MG63 (cell line): ENCODE measurements around the gene SMARCC1. TPM values are rescaled to one million over a fixed set of nuclear protein-coding genes. Genes with fewer than 3 reads are reported as not detected.
A peak's percentile ranks its signal among the peaks of the same experiment; 100 is the strongest.

Source experiments
- DNase-seq: peaks from one replicate; pipeline ENCODE4 v3.0.0-alpha.2; 2020
- H3K27me3 ChIP-seq: fragments of 250-450 bp; sonication (Bioruptor Pico); 2 replicates; pipeline ENCODE4 v1.5.1; 2020; ENCODE audit warnings: mild to moderate bottlenecking, moderate library complexity
- H3K36me3 ChIP-seq: fragments of 250-450 bp; sonication (Bioruptor Pico); 2 replicates; pipeline ENCODE4 v1.5.1; 2020; ENCODE audit warnings: mild to moderate bottlenecking, moderate library complexity
- H3K4me3 ChIP-seq: fragments of 250-450 bp; sonication (Bioruptor Pico); 2 replicates; pipeline ENCODE4 v1.5.1; 2020; ENCODE audit warnings: mild to moderate bottlenecking, moderate library complexity
- H3K9me3 ChIP-seq: fragments of 250-450 bp; sonication (Bioruptor Pico); 2 replicates; pipeline ENCODE4 v1.5.1; 2020; ENCODE audit warnings: mild to moderate bottlenecking, moderate library complexity
- total RNA-seq: library from RNA; depleted of rRNA; stranded (reverse); fragments of >200 nt; shearing (Covaris generic); gene quantifications from 2 replicates; pipeline ENCODE4 v1.2.3, GENCODE V29; 2014; ENCODE audit warnings: low replicate concordance

The SMARCC1 gene
- total RNA-seq, 1 experiment from 2014 or later, result 33.4 TPM

GRCh38 chr3:47628426-47628825 is 153.3 kb downstream of the SMARCC1 start:
- Histone ChIP-seq H3K9me3 (no peaks in the 10 kb centered on the region), H3K36me3 (peaks cover 24% of the 10 kb centered on the region), H3K27me3 (no peaks in the 10 kb centered on the region), H3K4me3 (no peak overlapping the region)
- no peak for DNase-seq

- no peak for DNase-seq
- H3K27me3 ChIP-seq, result no peaks in the 10 kb centered on the region
- peaks cover 27% of the 10 kb centered on the region for H3K36me3 ChIP-seq
- H3K4me3 ChIP-seq, result no peak overlapping the region
- no peaks in the 10 kb centered on the region for H3K9me3 ChIP-seq
These were observed 158.8 kb downstream of the SMARCC1 start for GRCh38 chr3:47622671-47623461.

GRCh38 chr3:47617086-47618010 is 164.3 kb downstream of the SMARCC1 start:
- Histone ChIP-seq H3K27me3 (no peaks in the 10 kb centered on the region), H3K36me3 (peaks cover 18% of the 10 kb centered on the region), H3K4me3 (no peak overlapping the region), H3K9me3 (no peaks in the 10 kb centered on the region)
- peak; percentile 13 for DNase-seq

DNA sequence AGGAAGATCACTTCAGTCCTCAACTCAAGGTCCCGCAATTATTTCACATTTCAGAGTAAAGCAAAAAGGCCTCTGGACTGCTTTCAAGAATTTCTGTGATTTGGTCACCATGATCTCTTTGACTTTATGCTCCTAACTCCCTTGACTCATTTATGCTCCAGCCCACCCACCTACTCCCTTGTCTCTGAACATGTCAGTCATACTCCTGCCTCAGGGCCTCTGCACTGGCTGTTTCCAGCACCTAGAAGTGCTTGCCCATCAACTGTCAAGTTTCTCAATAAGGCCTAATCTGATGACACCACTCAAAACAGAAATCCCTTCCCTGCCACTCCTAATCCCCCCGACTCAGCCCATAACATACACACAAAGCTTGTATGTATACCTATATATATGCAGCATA is 166.9 kb downstream of the SMARCC1 start:
- Histone ChIP-seq H3K4me3 (no peak overlapping the region), H3K27me3 (no peaks in the 10 kb centered on the region), H3K36me3 (peaks cover 14% of the 10 kb centered on the region), H3K9me3 (no peaks in the 10 kb centered on the region)
- DNase-seq, result no peak

- DNase-seq, result no peak
- Histone ChIP-seq H3K9me3 (no peaks in the 10 kb centered on the region), H3K27me3 (no peaks in the 10 kb centered on the region), H3K36me3 (peaks cover 10% of the 10 kb centered on the region), H3K4me3 (no peak overlapping the region)
These were observed 168.0 kb downstream of the SMARCC1 start for GRCh38 chr3:47613722-47614121.

DNA sequence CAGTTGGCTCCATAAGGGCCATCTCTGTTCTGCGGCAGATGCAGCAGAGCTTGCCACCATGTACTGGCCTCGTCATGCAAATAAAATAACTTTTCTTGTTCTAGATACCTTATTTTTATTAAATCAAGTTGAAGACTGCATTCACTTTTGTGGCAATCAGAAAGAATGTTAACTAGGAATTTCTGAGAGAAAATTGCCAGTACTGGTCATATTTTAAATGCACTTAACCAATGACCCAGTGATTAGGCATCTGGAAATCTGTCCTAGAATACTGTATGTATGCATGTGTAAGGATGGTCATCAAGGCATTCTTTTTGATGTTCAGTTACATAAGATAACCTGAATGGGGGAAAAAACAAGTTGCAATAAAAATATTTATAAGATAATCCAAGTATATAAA is 168.8 kb downstream of the SMARCC1 start:
- H3K27me3 ChIP-seq, result no peaks in the 10 kb centered on the region
- no peak overlapping the region for H3K4me3 ChIP-seq
- DNase-seq, result no peak
- no peaks in the 10 kb centered on the region for H3K9me3 ChIP-seq
- H3K36me3 ChIP-seq, result peaks cover 10% of the 10 kb centered on the region

DNA sequence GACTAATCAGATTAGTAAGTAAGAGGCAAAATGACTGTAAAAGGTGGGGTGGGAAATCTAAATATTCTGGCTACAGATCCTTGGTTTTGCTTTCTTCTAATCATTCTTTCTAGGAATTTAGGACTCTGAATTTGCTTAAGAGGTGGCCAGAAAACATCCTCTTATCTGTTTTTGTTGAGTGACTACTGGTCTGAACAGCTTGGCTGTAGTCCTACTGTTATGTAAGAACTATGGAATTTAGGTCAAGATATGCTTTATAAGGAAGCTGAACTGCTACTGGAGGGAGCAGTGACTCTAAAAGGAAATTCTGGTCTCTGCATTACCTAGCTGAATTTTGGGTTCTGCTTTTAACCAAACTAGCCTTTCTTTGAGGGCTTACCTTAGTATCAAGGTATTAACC is 169.5 kb downstream of the SMARCC1 start:
- Histone ChIP-seq H3K36me3 (peaks cover 10% of the 10 kb centered on the region), H3K4me3 (no peak overlapping the region), H3K9me3 (no peaks in the 10 kb centered on the region), H3K27me3 (no peaks in the 10 kb centered on the region)
- DNase-seq, result no peak

DNA sequence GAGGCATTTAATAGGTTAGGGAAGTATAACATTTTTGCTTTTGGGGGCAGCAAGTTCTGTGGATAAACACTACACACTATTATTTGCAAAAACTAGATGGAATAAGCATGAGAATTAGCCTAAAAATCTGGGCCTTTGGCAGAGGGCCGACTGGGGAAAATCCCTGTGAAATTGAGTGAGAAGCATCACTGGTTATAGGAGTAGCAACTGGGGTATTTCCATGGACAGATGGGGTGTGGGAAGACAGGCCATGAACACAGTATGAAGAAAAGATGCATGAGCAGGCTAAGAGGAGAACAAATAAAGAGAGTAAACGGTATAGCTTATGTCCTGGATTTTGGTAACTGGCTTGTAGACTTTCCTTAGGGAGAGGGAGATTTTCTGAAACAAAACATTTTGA is 170.1 kb downstream of the SMARCC1 start:
- peaks cover 10% of the 10 kb centered on the region for H3K36me3 ChIP-seq
- no peak overlapping the region for H3K4me3 ChIP-seq
- no peak for DNase-seq
- H3K9me3 ChIP-seq, result no peaks in the 10 kb centered on the region
- H3K27me3 ChIP-seq, result no peaks in the 10 kb centered on the region

DNA sequence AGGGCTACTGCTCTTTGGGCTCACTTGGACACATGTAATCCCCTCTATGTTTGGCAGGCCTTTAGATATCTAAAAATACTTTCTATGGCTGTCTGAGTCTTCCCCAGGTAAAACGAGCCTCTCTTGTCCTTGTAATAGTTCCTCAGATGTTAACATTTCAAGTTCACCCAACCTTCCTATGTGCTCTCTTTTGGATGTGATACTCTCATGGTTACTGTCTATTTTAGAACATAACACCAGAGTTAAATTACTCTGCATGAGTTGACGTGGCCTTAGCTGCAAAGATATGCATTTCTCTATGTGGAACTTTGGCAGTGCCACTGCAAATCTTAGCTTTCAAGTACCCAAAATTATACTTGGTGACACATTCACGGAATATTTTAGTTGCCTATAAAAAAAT is 171.1 kb downstream of the SMARCC1 start:
- DNase-seq, result no peak
- Histone ChIP-seq H3K9me3 (no peaks in the 10 kb centered on the region), H3K27me3 (no peaks in the 10 kb centered on the region), H3K36me3 (peaks cover 10% of the 10 kb centered on the region), H3K4me3 (no peak overlapping the region)

- no peaks in the 10 kb centered on the region for H3K27me3 ChIP-seq
- no peak overlapping the region for H3K4me3 ChIP-seq
- H3K9me3 ChIP-seq, result no peaks in the 10 kb centered on the region
- no peak for DNase-seq
- H3K36me3 ChIP-seq, result peaks cover 10% of the 10 kb centered on the region
These were observed 174.4 kb downstream of the SMARCC1 start for GRCh38 chr3:47607335-47607734.

DNA sequence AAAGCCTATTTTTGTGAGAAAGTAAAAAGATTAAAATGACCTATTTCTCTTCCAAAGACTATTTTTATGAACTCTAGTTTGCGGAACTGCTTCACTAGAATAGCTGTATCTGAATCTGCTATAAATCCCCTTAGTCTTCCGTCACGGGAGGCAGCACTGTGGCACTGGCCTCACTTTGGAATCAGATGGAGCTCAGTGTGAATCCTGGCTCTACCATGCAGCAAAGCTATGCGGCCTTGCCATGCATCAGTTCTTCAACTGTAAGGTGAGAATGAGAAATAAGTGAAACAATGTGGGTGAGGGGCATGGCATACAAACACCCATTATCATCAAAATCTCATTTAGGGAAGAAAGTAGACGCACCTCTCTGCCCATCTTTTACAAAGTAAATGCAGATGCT is 175.5 kb downstream of the SMARCC1 start:
- Histone ChIP-seq H3K36me3 (peaks cover 10% of the 10 kb centered on the region), H3K27me3 (no peaks in the 10 kb centered on the region), H3K4me3 (no peak overlapping the region), H3K9me3 (no peaks in the 10 kb centered on the region)
- no peak for DNase-seq

- DNase-seq, result no peak
- H3K27me3 ChIP-seq, result no peaks in the 10 kb centered on the region
- H3K4me3 ChIP-seq, result no peak overlapping the region
- peaks cover 7% of the 10 kb centered on the region for H3K36me3 ChIP-seq
- no peaks in the 10 kb centered on the region for H3K9me3 ChIP-seq
These were observed 176.0 kb downstream of the SMARCC1 start for GRCh38 chr3:47605652-47606051.

GRCh38 chr3:47604145-47604544 is 177.5 kb downstream of the SMARCC1 start:
- H3K36me3 ChIP-seq, result no peaks in the 10 kb centered on the region; the same call in none of the 2 replicates
- no peak for DNase-seq
- no peaks in the 10 kb centered on the region for H3K27me3 ChIP-seq
- no peak overlapping the region for H3K4me3 ChIP-seq
- H3K9me3 ChIP-seq, result no peaks in the 10 kb centered on the region

DNA sequence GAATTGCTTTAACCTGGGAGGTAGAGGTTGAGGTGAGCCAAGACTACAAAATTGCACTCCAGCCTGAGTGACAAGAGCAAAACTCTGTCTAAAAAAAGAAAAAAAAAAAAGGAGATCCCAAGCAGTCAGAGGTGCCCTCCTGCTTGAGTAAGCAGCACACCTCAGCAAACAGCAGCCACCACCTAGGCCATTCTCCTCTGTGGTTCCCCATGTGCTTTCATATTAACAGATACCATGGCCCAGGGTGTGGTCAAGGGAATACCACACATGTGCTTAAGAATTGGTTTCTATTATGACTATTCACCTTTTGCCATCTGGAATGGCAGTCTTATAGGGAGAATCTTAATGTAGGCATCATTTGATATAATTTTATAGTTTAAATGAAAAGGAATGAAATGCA is 178.4 kb downstream of the SMARCC1 start:
- no peaks in the 10 kb centered on the region; the same call in none of the 2 replicates for H3K36me3 ChIP-seq
- no peaks in the 10 kb centered on the region for H3K9me3 ChIP-seq
- H3K27me3 ChIP-seq, result no peaks in the 10 kb centered on the region
- H3K4me3 ChIP-seq, result no peak overlapping the region
- no peak for DNase-seq

DNA sequence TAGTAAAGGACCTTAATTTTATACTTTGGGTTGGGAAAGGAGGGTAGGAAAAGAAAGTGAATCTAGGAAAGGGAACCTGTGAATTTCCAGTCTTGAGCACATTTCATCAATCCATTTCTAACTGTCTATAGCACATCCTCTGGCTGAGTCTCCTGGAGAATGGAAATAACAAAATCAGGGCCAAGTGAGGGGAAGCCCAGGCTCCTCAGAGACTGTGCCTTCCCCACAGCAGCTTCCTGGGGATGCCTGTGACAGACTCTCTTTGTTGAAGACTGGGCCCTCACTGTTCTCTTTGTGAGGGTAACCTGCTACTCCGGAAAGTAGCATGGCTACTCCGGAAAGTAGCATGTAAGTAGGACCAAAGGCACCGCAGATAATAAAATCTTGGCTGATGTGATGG is 180.4 kb downstream of the SMARCC1 start:
- Histone ChIP-seq H3K27me3 (no peaks in the 10 kb centered on the region), H3K4me3 (no peak overlapping the region), H3K9me3 (no peaks in the 10 kb centered on the region), H3K36me3 (no peaks in the 10 kb centered on the region; the same call in none of the 2 replicates)
- DNase-seq, result no peak

GRCh38 chr3:47594792-47595191 is 186.9 kb downstream of the SMARCC1 start:
- no peak for DNase-seq
- H3K4me3 ChIP-seq, result no peak overlapping the region
- H3K27me3 ChIP-seq, result no peaks in the 10 kb centered on the region
- H3K36me3 ChIP-seq, result peaks cover 2% of the 10 kb centered on the region; the same call in 1 of the 2 replicates
- H3K9me3 ChIP-seq, result no peaks in the 10 kb centered on the region

- Histone ChIP-seq H3K36me3 (peaks cover 8% of the 10 kb centered on the region), H3K9me3 (no peaks in the 10 kb centered on the region), H3K27me3 (no peaks in the 10 kb centered on the region), H3K4me3 (no peak overlapping the region)
- DNase-seq, result no peak
These were observed 189.5 kb downstream of the SMARCC1 start for GRCh38 chr3:47592066-47592795.
